Neural progenitor cell (in vitro differentiated cells): ENCODE results near the gene PSAPL1.

Source experiments
- CTCF ChIP-seq: fragments of 200-600 bp; sonication (generic); IDR thresholded peaks from 2 replicates; pipeline ENCODE4 v1.5.1; 2017; ENCODE audit warnings: antibody characterized with exemption, mild to moderate bottlenecking
- EZH2 ChIP-seq: fragments of 200-600 bp; sonication (generic); IDR thresholded peaks from 2 replicates; pipeline ENCODE4 v1.6.1; 2017; ENCODE audit warnings: antibody characterized with exemption, mild to moderate bottlenecking, moderate library complexity

GRCh38 chr4:7431696-7432530, 2.8 kb downstream of the PSAPL1 start:
- no peak for TF ChIP-seq CTCF
- no peak for TF ChIP-seq EZH2
